Urothelium cell line (cell line): ENCODE measurements around the gene PTPRK.

Experiments used
- DNase-seq: peaks from one replicate; pipeline ENCODE4 v3.0.0; 2011; ENCODE audit warnings: low spot score, mixed read lengths
- FAIRE-seq: peaks from 2 replicates; lab custom pipeline; 2011; peaks lifted over from hg19 to GRCh38; lab: Jason Lieb, UNC

Gene PTPRK

DNA sequence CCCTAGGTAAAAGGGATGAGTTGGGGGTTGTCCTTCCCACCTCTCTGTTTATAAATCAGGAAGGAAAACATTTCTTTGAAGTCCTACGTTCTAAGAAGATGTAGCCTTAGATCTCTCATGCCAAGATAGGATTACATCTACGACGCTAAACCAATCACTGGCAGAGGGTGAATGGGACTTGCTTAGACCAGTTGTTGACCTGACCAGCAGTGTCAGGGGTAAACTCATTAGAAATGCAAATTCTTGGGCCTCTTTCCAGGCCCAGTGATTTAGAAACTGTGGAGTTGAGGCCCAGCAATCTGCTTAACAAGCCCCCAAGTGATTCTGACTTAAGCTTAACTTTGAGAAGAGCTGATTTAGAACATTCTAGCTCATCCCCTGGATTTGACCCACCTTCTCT is 472.4 kb downstream of the PTPRK start:
- DNase-seq (no peak), FAIRE-seq (no peak)

DNA sequence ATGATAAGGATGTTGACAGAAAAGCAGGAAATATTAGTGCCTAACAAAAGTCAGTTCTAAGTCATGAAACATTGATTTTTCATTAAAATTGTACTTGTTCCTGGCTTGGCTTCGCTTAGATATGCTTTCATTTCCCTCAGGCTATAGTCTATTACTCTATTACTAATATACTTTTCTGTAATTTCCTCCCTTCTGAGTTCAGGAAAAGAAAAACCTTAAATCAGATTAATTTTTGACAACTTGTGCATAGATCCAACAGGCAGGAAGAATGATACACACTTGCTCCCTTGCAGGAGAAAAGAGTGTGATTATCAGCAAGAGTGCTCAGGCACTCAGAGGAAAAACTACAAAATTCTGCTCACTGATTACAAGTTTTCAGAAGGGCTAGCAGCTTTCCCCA is 474.4 kb downstream of the PTPRK start:
- DNase-seq (no peak), FAIRE-seq (no peak)

DNA sequence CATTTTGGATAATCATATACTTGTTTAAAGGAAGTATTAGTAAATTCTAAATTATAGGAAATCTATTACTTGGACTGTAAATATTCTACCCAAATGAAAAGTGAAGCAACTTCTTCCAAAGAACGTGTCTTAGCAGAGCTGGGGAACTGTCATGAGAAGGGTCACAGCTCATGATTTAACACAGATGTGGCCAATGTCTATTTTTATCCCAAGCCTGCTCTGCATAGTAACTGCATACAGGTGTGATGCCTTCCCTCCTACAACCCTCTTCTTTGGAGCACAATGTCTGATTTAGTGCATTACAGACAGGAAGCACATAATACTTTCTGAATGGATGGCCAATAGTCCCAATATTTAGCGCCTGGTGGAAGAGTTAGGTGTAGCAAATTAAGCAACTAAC is 480.9 kb downstream of the PTPRK start:
- FAIRE-seq, result no peak
- DNase-seq, result no peak

DNA sequence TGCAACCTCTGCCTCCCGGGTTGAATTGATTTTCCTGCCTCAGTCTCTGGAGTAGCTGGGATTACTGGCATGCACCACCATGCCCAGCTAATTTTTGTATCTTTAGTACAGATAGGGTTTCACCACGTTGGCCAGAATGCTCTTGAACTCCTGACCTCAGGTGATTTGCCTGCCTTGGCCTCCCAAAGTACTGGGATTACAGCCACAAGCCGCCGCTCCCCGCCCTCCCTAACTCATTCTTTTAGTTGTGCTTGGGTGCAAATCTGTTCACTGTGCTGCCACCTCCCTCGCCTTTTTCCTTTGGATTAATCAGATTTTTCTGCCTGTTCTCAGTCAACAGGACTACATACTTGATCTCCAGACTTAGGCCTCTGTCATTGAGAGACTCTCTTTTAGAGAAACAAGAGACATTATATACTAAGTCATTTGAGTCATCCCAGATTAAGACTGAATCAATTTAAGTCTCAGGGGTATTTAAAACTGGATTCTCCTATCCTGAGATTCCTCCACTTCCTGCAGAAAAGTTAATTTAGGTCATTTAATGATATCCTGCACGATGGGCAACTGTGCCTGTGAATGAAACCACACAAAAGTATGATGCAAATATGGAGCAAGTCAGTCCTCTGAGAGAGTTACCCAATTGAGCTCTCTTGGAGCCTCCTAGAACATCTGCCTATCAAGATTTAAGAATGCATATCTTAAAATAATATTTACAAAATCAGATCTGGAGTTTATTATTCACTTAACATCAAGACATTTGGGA is 483.4 kb downstream of the PTPRK start:
- no peak for FAIRE-seq

GRCh38 chr6:128033156-128033555 is 487.2 kb downstream of the PTPRK start:
- FAIRE-seq, result no peak
- no peak for DNase-seq

More for the DNA sequence above, 483.4 kb downstream of the PTPRK start:
- no peak for DNase-seq

- FAIRE-seq, result no peak
These were observed 488.4 kb downstream of the PTPRK start for GRCh38 chr6:128032042-128032441.

DNA sequence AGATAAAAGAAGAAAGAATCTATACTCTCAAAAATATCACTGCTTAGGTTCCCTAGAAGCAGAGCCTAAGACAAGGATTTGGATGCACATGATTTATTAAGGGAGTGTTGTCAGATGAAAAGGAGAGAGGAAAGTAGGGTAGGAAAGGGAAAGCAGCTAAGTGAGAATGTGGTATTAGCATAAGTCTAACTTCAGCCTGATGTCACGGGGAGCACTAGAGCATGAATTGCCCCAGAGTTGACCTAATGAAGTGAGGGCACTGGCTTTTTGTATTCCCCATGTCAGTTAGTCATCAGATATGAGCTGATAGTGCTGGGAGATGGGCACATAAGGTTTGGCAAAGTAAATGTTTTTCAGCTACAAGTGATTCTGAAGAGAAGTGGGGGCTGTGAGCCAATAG is 490.6 kb downstream of the PTPRK start:
- no peak for DNase-seq
- no peak for FAIRE-seq

More at GRCh38 chr6:128032042-128032441, 488.4 kb downstream of the PTPRK start:
- DNase-seq, result no peak

DNA sequence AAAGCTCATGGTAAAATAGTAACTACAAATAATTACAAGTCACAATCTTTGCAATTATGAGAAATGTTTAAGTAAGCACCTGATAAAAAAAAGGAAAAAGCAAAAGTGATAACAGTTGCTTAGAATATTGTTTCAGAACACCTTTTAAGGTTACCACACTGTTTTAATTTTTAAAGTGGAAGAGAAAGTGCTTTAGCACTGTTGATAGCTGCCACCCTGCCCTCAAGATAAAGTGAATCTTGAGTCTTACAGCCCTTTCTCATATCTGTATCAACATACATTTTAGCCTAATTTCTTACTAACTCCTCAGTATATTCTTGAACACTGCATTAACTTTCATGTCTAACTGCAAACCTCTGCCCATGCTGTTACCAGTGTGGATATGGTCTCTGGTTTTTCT is 492.2 kb downstream of the PTPRK start:
- FAIRE-seq (no peak), DNase-seq (no peak)

DNA sequence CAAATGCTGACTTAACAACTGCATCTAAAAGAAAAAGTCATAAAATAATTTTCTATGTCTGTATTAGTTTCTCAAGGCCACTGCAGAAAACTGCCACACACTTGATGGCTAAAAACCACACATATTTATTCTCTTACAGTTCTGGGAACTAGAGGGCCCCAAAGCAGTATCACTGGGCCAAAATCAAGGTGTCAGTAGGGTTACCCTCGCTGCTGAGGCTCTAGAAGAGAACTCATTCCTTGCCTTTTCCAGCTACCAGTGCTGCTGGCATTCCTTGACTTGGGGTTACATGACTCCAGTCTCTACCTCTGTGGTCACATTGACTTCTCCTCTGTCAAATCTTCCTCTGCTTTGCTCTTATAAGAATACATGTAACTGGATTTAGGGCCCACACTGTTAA is 494.9 kb downstream of the PTPRK start:
- DNase-seq (no peak), FAIRE-seq (no peak)

- DNase-seq (no peak), FAIRE-seq (no peak)
These were observed 495.4 kb downstream of the PTPRK start for GRCh38 chr6:128024969-128025368.

- no peak for DNase-seq
These were observed 496.4 kb downstream of the PTPRK start for GRCh38 chr6:128024046-128024445.

DNA sequence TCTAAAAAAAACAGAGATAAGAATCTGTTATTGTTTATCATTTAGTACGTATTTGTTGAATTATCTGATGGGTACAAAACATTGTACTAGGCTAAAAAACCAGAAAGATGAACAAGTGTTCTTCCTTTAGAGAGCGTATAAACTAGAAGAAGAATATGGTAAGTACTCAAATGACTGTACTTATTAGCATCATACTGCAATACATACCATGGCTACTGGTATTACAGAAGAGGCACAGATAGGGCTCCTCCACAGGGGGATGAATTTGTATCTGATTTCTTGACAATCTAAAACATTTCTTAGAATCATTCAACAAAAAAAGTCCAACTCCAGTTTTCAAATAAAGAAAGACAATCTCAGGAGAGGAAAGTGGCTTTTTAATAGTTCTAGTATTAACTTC is 501.6 kb downstream of the PTPRK start:
- FAIRE-seq (no peak), DNase-seq (no peak)

More at GRCh38 chr6:128024046-128024445, 496.4 kb downstream of the PTPRK start:
- no peak for FAIRE-seq

GRCh38 chr6:128017288-128017687 is 503.1 kb downstream of the PTPRK start:
- FAIRE-seq, result no peak
- DNase-seq, result no peak

- FAIRE-seq (no peak), DNase-seq (no peak)
These were observed 512.7 kb downstream of the PTPRK start for GRCh38 chr6:128007658-128008057.

DNA sequence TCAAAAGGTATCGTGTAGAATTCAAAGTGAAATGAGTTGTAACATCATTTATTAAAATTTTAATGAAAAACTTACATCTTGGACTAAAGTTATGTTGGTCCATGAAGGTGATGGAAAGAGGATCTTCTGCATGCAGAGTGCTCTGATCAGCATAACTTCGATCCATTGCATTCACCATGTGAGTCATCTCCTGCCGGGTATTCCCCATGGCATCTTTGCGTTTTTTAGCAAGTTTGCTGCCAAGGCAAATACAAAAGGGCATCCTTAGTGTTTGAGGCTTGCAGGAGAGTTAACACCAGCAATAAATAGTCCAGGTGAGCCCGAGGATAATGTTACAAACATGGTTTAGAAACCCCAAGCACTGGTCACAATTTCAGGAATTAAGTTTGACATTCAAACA is 515.4 kb downstream of the PTPRK start:
- no peak for DNase-seq
- FAIRE-seq, result no peak

DNA sequence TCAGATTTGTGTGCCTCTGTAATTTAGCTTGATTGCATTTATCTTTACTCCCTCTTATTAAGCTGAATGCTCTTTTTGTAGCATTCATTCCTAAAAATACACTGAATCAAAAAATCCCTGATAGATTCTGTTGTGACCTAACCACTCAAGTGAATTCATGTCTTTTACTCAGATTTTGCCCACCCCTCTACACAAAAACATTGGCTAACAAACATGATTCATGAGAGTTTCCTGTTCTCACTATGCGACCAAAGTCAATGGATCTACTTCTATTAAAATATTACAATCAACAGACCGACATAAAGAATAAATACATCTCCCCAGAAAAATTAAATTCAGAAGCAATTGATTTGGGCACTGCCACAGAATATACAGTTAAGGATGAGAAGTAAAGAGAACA is 520.0 kb downstream of the PTPRK start:
- no peak for DNase-seq
- FAIRE-seq, result no peak

DNA sequence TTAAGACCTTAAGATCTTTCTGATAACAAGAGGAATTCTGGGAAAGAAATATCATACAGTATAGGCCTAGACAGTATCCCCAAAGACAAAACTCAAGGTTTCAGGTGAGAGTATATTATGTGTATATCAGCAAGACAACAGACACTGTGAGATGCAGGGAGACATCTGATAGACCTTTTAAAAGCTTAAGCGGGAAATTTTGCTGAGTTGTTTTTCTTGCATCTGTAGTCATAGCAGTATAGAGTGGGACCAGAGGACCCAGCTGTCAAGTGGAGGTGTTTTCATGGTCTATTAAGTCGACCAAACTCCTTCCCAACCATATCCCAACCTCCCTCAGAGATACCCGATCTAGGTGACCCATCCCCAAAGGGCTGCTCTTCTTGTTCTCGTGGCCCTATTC is 521.4 kb downstream of the PTPRK start:
- no peak for FAIRE-seq
- DNase-seq, result no peak

- no peak for DNase-seq
- no peak for FAIRE-seq
These were observed 522.8 kb downstream of the PTPRK start for GRCh38 chr6:127997496-127998164.

DNA sequence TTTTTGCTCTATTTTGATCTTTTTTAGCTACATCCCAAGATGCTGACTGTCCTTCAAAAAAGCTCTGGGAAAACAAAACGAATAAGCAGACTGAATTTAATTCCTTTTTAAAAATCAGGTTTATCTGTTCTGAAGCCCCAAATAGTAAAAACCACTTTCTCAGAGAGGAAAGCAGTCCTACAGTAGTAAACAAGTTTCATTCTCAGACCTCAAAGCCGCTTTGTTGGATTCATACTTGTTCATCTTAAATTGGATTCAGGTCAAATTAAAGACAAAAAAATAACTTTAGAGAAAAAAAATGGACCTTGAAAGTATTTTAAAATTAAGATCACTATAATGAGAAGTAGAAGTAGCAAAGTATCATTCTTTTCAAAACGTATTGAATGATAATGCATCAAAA is 523.5 kb downstream of the PTPRK start:
- no peak for FAIRE-seq
- DNase-seq, result no peak

GRCh38 chr6:127992144-127992543 is 528.3 kb downstream of the PTPRK start:
- FAIRE-seq, result no peak
- no peak for DNase-seq

DNA sequence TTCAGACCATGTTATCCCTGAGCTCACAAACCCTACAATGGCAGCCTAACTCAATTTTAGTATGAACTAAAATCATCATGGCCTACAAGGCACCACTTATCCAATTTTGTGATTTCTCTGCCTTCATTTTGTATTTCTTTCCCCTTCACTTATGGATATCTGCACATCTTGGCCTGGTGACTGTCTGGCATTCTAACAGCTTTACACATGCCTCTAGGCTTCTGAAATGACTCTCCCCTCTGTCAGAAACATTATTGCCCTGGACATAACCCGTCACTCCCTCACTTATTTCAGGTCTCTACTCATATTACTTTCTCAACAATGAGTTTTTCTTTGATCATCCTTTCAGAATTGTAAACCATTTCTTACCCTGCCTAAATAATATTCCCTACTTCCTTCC is 530.3 kb downstream of the PTPRK start:
- no peak for DNase-seq
- no peak for FAIRE-seq

DNA sequence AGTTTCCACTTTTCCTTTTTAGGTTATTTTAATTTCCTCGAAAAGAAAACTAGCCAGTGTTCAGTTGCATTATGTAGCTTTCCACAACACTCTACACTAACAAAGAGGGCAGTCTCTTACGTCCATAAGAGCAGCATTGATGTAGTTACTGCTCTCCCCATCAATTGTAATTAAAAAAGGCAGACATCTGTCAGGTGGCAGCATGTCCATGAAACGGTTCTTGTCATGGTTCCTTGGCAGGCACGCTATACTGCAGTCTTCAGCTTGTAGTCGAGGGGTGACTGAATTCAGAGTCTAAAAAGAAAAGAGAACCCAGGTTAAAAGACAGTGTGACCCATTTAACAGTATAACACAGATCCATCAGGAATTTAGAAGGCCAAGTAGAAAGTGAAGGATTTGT is 539.4 kb downstream of the PTPRK start:
- FAIRE-seq, result no peak
- DNase-seq, result no peak
